Immature natural killer cell (primary cell): ENCODE results near the gene INPP5D. TPM values are rescaled to one million over a fixed set of nuclear protein-coding genes. Genes with fewer than 3 reads are reported as not detected.
"Not testable (repeated sequence)": the region's sequence is repeated elsewhere in the genome, so short reads cannot be mapped to it uniquely, and the experiment has no call there.

Experiments used
- DNase-seq, 3 donors: peaks; one replicate each; pipeline ENCODE4 v3.0.0; 2022; ENCODE audit warnings: mixed read lengths in 1 of 3
- H3K27ac Mint-ChIP-seq, 6 donors: one replicate each; pipeline ENCODE4 v1.8.0; 2020; ENCODE audit warnings: mixed read lengths in 6 of 6, mild to moderate bottlenecking in 5 of 6, inconsistent platforms in 4 of 6, moderate library complexity in 3 of 6
- H3K27me3 Mint-ChIP-seq, 3 donors: one replicate each; pipeline ENCODE4 v1.8.0; 2020 to 2021; ENCODE audit warnings: low read depth in 3 of 3, mild to moderate bottlenecking in 3 of 3, mixed read lengths in 3 of 3, moderate library complexity in 3 of 3, inconsistent platforms in 1 of 3
- H3K36me3 Mint-ChIP-seq, 3 donors: one replicate each; pipeline ENCODE4 v1.8.0; 2020; ENCODE audit warnings: mixed read lengths in 3 of 3, inconsistent platforms in 2 of 3, mild to moderate bottlenecking in 2 of 3
- H3K4me1 Mint-ChIP-seq, 2 donors: one replicate each; pipeline ENCODE4 v1.8.0; 2020; ENCODE audit warnings: inconsistent platforms in 2 of 2, mild to moderate bottlenecking in 2 of 2, mixed read lengths in 2 of 2, moderate library complexity in 1 of 2
- H3K4me3 Mint-ChIP-seq, 5 donors: one replicate each; pipeline ENCODE4 v1.8.0; 2020; ENCODE audit warnings: mild to moderate bottlenecking in 5 of 5, mixed read lengths in 5 of 5, inconsistent platforms in 3 of 5, moderate library complexity in 3 of 5
- H3K9me3 Mint-ChIP-seq, 6 donors: one replicate each; pipeline ENCODE4 v1.8.0; 2020; ENCODE audit warnings: mild to moderate bottlenecking in 6 of 6, mixed read lengths in 6 of 6, inconsistent platforms in 4 of 6, moderate library complexity in 3 of 6
- polyA plus RNA-seq, 3 donors: library from polyadenylated mRNA; unstranded; fragments of 300-500 nt; fragmentation: Illumina TruSeq; gene quantifications; one replicate each; pipeline ENCODE4 v1.2.3, GENCODE V29; 2021

The INPP5D gene
- polyA plus RNA-seq, 3 donors from 2014 or later = 54.8 to 307 (median 73.5) TPM

GRCh38 chr2:233052517-233052916 lies 7.6 kb upstream of the INPP5D start:
- not testable (repeated sequence) for H3K27ac Mint-ChIP-seq, H3K4me3 Mint-ChIP-seq, H3K9me3 Mint-ChIP-seq, H3K36me3 Mint-ChIP-seq, DNase-seq
- H3K4me1 Mint-ChIP-seq = peaks cover 34 to 37% of the 10 kb centered on the region in 2 donors
- peaks cover 10 to 12% (median 11%) of the 10 kb centered on the region in 3 donors for H3K27me3 Mint-ChIP-seq

- peak; percentile 59 to 66 (median 63) for DNase-seq
- Mint-ChIP-seq H3K9me3 (no peaks in the 10 kb centered on the region), H3K4me1 (peaks cover 34 to 39% of the 10 kb centered on the region in 2 donors), H3K4me3 (peak overlapping the region in 2 of 5 donors; percentile 11 to 35), H3K27me3 (peaks cover 6 to 11% (median 6%) of the 10 kb centered on the region in 3 donors), H3K36me3 (no peaks in the 10 kb centered on the region), H3K27ac (peak overlapping the region in 2 of 6 donors; percentile 36 to 71)
Measured at GRCh38 chr2:233053928-233054784, 6.0 kb upstream of the INPP5D start.

- Mint-ChIP-seq H3K36me3 (no peaks in the 10 kb centered on the region), H3K9me3 (no peaks in the 10 kb centered on the region), H3K27me3 (peaks cover 9 to 18% (median 10%) of the 10 kb centered on the region in 3 donors), H3K4me1 (peaks cover 33 to 37% of the 10 kb centered on the region in 2 donors), H3K4me3 (no peak overlapping the region), H3K27ac (no peak overlapping the region)
- no peak for DNase-seq
Measured at GRCh38 chr2:233055362-233055761, 4.8 kb upstream of the INPP5D start.

- H3K4me3 Mint-ChIP-seq = peak overlapping the region in 1 of 5 donors; percentile 15
- H3K9me3 Mint-ChIP-seq = no peaks in the 10 kb centered on the region
- H3K27ac Mint-ChIP-seq = peak overlapping the region in 4 of 6 donors; percentile 12 to 78 (median 44)
- DNase-seq = no peak
- no peaks in the 10 kb centered on the region for H3K36me3 Mint-ChIP-seq
- peaks cover 10 to 21% (median 21%) of the 10 kb centered on the region in 3 donors for H3K27me3 Mint-ChIP-seq
- peaks cover 36 to 37% of the 10 kb centered on the region in 2 donors for H3K4me1 Mint-ChIP-seq
Measured at GRCh38 chr2:233056961-233057605, 3.1 kb upstream of the INPP5D start.

- DNase-seq = no peak
Measured at GRCh38 chr2:233058717-233059546, 1.2 kb upstream of the INPP5D start.

GRCh38 chr2:233059547-233059796 lies 670 bp upstream of the INPP5D start:
- peak overlapping the region; percentile 93 to 99 (median 96) for H3K27ac Mint-ChIP-seq
- peaks cover 0 to 6% (median 0%) of the 10 kb centered on the region in 3 donors for H3K36me3 Mint-ChIP-seq
- H3K4me3 Mint-ChIP-seq = peak overlapping the region; percentile 85 to 97 (median 92)
- H3K9me3 Mint-ChIP-seq = no peaks in the 10 kb centered on the region
- peaks cover 46 to 53% of the 10 kb centered on the region in 2 donors for H3K4me1 Mint-ChIP-seq
- no peak for DNase-seq
- H3K27me3 Mint-ChIP-seq = peaks cover 8 to 21% (median 19%) of the 10 kb centered on the region in 3 donors

More at GRCh38 chr2:233058717-233059546, 1.2 kb upstream of the INPP5D start:
- Mint-ChIP-seq H3K27me3 (peaks cover 8 to 21% (median 21%) of the 10 kb centered on the region in 3 donors), H3K36me3 (peaks cover 0 to 6% (median 0%) of the 10 kb centered on the region in 3 donors), H3K4me1 (peaks cover 46 to 51% of the 10 kb centered on the region in 2 donors), H3K4me3 (peak overlapping the region; percentile 80 to 97 (median 86)), H3K9me3 (no peaks in the 10 kb centered on the region), H3K27ac (peak overlapping the region; percentile 93 to 99 (median 96))

- H3K9me3 Mint-ChIP-seq = no peaks in the 10 kb centered on the region
- H3K27me3 Mint-ChIP-seq = peaks cover 8 to 17% (median 13%) of the 10 kb centered on the region in 3 donors
- H3K4me1 Mint-ChIP-seq = peaks cover 54 to 59% of the 10 kb centered on the region in 2 donors
- no peak for DNase-seq
- peaks cover 0 to 6% (median 0%) of the 10 kb centered on the region in 3 donors for H3K36me3 Mint-ChIP-seq
- H3K4me3 Mint-ChIP-seq = peak overlapping the region; percentile 85 to 97 (median 92)
- H3K27ac Mint-ChIP-seq = peak overlapping the region; percentile 93 to 99 (median 96)
Measured at GRCh38 chr2:233060501-233060979, 398 bp downstream of the INPP5D start.

GRCh38 chr2:233060980-233061590 lies 943 bp downstream of the INPP5D start:
- Mint-ChIP-seq H3K27ac (peak overlapping the region; percentile 93 to 99 (median 96)), H3K4me3 (peak overlapping the region; percentile 85 to 97 (median 92)), H3K27me3 (peaks cover 8 to 17% (median 13%) of the 10 kb centered on the region in 3 donors), H3K4me1 (peaks cover 59 to 62% of the 10 kb centered on the region in 2 donors), H3K9me3 (no peaks in the 10 kb centered on the region), H3K36me3 (peaks cover 2 to 7% (median 2%) of the 10 kb centered on the region in 3 donors)
- DNase-seq = peak in 2 of 3 donors; percentile 42 to 50

GRCh38 chr2:233061591-233062450 lies 1.7 kb downstream of the INPP5D start:
- peak overlapping the region; percentile 93 to 99 (median 96) for H3K27ac Mint-ChIP-seq
- H3K4me1 Mint-ChIP-seq = peaks cover 66 to 70% of the 10 kb centered on the region in 2 donors
- DNase-seq = peak; percentile 50 to 55 (median 52)
- peak overlapping the region; percentile 85 to 97 (median 92) for H3K4me3 Mint-ChIP-seq
- H3K27me3 Mint-ChIP-seq = peaks cover 8 to 17% (median 14%) of the 10 kb centered on the region in 3 donors
- peaks cover 4 to 9% (median 7%) of the 10 kb centered on the region in 3 donors for H3K36me3 Mint-ChIP-seq
- no peaks in the 10 kb centered on the region for H3K9me3 Mint-ChIP-seq

GRCh38 chr2:233062451-233062850 lies 2.3 kb downstream of the INPP5D start:
- peak overlapping the region; percentile 85 to 97 (median 92) for H3K4me3 Mint-ChIP-seq

GRCh38 chr2:233062946-233063268 lies 2.8 kb downstream of the INPP5D start:
- Mint-ChIP-seq H3K27ac (peak overlapping the region; percentile 93 to 99 (median 96)), H3K36me3 (peaks cover 10 to 17% (median 15%) of the 10 kb centered on the region in 3 donors), H3K27me3 (peaks cover 8 to 17% (median 15%) of the 10 kb centered on the region in 3 donors), H3K9me3 (no peaks in the 10 kb centered on the region), H3K4me1 (peaks cover 77 to 79% of the 10 kb centered on the region in 2 donors), H3K4me3 (peak overlapping the region; percentile 85 to 97 (median 92))
- peak in 1 of 3 donors; percentile 23 for DNase-seq

More at GRCh38 chr2:233062451-233062850, 2.3 kb downstream of the INPP5D start:
- Mint-ChIP-seq H3K27me3 (peaks cover 8 to 17% (median 15%) of the 10 kb centered on the region in 3 donors), H3K36me3 (peaks cover 9 to 15% (median 13%) of the 10 kb centered on the region in 3 donors), H3K9me3 (no peaks in the 10 kb centered on the region), H3K27ac (peak overlapping the region; percentile 93 to 99 (median 96)), H3K4me1 (peaks cover 73 to 76% of the 10 kb centered on the region in 2 donors)
- no peak for DNase-seq
